Uterus (tissue), 4 donors: ENCODE data around the gene NXF1. TPM values are rescaled to one million over a fixed set of nuclear protein-coding genes. Genes with fewer than 3 reads are reported as not detected.

Source experiments
- DNase-seq, 2 donors: peaks; one replicate each; pipeline ENCODE4 v3.0.0-alpha.2; 2019 to 2020
- H3K27ac ChIP-seq, 2 donors: fragments of 200-600 bp; sonication (generic); 1 replicate in 1 of 2; 2 replicates in 1 of 2; pipeline ENCODE4 v1.5.1; 2016 to 2018
- H3K27me3 ChIP-seq, 2 donors: fragments of 200-600 bp; sonication (generic); one replicate each; pipeline ENCODE4 v1.5.1; 2018 to 2019; ENCODE audit warnings: control low read depth in 1 of 2
- H3K36me3 ChIP-seq, 2 donors: fragments of 200-600 bp; sonication (generic); one replicate each; pipeline ENCODE4 v1.5.1; 2019; ENCODE audit warnings: control low read depth in 1 of 2
- H3K4me1 ChIP-seq, 2 donors: fragments of 200-600 bp; sonication (generic); one replicate each; pipeline ENCODE4 v1.5.1; 2018 to 2019; ENCODE audit warnings: control low read depth in 1 of 2
- H3K4me3 ChIP-seq, 2 donors: fragments of 200-600 bp; sonication (generic); 1 replicate in 1 of 2; 2 replicates in 1 of 2; pipeline ENCODE4 v1.5.1; 2018 to 2019; ENCODE audit warnings: mild to moderate bottlenecking in 1 of 2
- H3K9me3 ChIP-seq, 2 donors: fragments of 200-600 bp; sonication (generic); one replicate each; pipeline ENCODE4 v1.5.1; 2019; ENCODE audit warnings: control low read depth in 1 of 2
- POLR2A ChIP-seq, 2 donors: fragments of 450-650 bp; IDR thresholded peaks; one replicate each; pipeline ENCODE4 v1.6.1; 2016; ENCODE audit warnings: antibody characterized with exemption in 2 of 2, mild to moderate bottlenecking in 1 of 2, moderate library complexity in 1 of 2
- intact Hi-C: fragments of 100-400 bp; cut with DNase I; formaldehyde crosslinking; loops from one replicate; pipeline ENCODE4 v1.15.1; 2023; ENCODE audit warnings: low total_unique reads
- total RNA-seq, 4 donors: library from RNA; depleted of rRNA in 3 of 4; stranded (reverse); fragments of >200 nt in 3 of 4; gene quantifications; one replicate each; pipeline versions ENCODE4 v1.1.0 to v1.2.4, GENCODE V29; 2014 to 2023
- TF ChIP-seq, protein P1 (sequence below), 4 experiments: fragments of 200-600 bp in 2 of 4; fragments of 450-650 bp in 2 of 4; sonication (generic) in 2 of 4; IDR thresholded peaks; one replicate each; pipeline ENCODE4 v1.5.1; 2016 to 2019; ENCODE audit warnings: antibody characterized with exemption in 4 of 4, mild to moderate bottlenecking in 2 of 4, moderate library complexity in 1 of 4
- donor health status: DM: yes; HTN: yes; CAD: no.

The NXF1 gene
- total RNA-seq, 4 donors from 2014 or later = 41.0 to 96.2 (median 50.2) TPM

DNA sequence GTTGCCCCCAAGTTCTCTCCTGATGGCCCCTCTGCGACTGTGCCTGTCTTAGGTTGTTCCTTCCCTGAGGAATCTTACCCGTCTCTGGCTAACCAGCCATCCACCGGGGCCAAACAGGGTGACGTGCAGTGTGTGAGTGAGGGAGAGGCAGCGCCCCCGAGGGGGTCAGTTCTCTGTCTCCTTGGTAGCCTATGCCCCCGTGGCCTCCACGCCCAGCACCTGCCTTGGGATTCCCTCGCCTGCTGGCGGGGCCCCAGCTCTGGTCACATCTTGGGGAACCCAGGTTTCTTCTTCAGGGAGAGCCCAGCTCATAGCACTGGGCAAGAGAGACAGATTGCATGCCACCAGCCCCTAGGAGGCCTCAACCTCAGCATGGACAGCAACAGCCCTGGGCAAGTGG lies 5.8 kb downstream of the NXF1 start:
- Histone ChIP-seq H3K27ac (no peak overlapping the region), H3K27me3 (no peaks in the 10 kb centered on the region), H3K36me3 (no peaks in the 10 kb centered on the region), H3K9me3 (no peaks in the 10 kb centered on the region), H3K4me1 (peaks cover 0 to 4% of the 10 kb centered on the region in 2 donors), H3K4me3 (no peak overlapping the region)
- no peak for TF ChIP-seq POLR2A (IDR thresholded peaks at IDR 0.05)
- TF ChIP-seq, protein P1, sequence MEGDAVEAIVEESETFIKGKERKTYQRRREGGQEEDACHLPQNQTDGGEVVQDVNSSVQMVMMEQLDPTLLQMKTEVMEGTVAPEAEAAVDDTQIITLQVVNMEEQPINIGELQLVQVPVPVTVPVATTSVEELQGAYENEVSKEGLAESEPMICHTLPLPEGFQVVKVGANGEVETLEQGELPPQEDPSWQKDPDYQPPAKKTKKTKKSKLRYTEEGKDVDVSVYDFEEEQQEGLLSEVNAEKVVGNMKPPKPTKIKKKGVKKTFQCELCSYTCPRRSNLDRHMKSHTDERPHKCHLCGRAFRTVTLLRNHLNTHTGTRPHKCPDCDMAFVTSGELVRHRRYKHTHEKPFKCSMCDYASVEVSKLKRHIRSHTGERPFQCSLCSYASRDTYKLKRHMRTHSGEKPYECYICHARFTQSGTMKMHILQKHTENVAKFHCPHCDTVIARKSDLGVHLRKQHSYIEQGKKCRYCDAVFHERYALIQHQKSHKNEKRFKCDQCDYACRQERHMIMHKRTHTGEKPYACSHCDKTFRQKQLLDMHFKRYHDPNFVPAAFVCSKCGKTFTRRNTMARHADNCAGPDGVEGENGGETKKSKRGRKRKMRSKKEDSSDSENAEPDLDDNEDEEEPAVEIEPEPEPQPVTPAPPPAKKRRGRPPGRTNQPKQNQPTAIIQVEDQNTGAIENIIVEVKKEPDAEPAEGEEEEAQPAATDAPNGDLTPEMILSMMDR (IDR thresholded peaks at IDR 0.05) = no peak
- intact Hi-C loops = no loop called here
- DNase-seq = no peak

DNA sequence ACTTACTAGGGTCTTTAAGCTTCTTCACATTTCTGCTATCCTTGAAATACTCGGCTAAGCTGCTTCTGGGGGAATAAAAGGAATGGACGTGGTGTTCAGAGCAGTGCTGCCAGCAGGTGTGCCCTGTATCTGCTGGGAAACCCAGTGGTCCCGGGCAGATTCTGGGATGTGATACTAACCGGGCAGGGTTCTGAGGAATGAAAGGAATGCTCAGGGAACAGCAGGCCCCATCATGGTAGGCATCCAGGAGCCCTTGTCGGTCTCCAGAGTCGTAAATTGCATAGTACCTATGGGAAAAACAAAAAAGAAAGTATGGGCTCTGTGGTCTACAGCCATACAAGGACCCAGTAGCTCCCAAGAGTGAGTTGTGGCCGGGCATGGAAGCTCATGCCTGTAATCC lies 9.0 kb downstream of the NXF1 start:
- no peak for DNase-seq
- Histone ChIP-seq H3K9me3 (no peaks in the 10 kb centered on the region), H3K4me1 (peaks cover 0 to 5% of the 10 kb centered on the region in 2 donors), H3K36me3 (no peaks in the 10 kb centered on the region), H3K4me3 (no peak overlapping the region), H3K27ac (no peak overlapping the region), H3K27me3 (no peaks in the 10 kb centered on the region)
- intact Hi-C loops = no loop called here
- TF ChIP-seq, protein P1 (IDR thresholded peaks at IDR 0.05) = no peak
- TF ChIP-seq POLR2A (IDR thresholded peaks at IDR 0.05) = no peak

DNA sequence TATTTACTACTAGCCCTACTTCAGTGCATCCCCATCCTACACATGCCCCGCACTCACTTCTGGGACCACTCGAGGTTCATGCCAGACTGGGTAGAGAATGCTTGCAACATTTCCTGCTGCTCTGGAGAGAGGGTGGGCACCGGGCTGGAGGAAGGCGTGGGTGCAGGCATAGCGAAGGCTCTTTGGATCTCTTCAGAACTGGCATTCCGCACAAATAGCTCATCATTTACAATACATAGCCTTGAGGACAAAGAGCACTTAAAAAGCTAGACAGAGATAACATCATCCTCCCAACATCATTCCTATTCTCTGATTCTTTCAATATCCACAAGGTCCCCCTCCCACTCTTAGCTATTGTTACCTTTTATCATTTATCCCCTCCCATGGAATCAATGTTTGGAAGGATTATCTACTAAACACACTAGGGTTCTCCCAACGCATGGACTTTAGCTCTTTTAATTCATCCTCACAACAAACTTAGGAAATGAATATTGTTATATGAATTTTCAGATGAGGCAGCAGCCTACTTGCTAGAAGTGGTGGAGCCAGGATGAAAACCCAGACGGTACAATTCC lies 11.0 kb downstream of the NXF1 start:
- Histone ChIP-seq H3K4me3 (no peak overlapping the region), H3K36me3 (no peaks in the 10 kb centered on the region), H3K27me3 (no peaks in the 10 kb centered on the region), H3K27ac (no peak overlapping the region), H3K4me1 (peaks cover 0 to 5% of the 10 kb centered on the region in 2 donors), H3K9me3 (no peaks in the 10 kb centered on the region)
- TF ChIP-seq, protein P1 (IDR thresholded peaks at IDR 0.05) = no peak
- TF ChIP-seq POLR2A (IDR thresholded peaks at IDR 0.05) = no peak
- no peak for DNase-seq
- intact Hi-C loops = no loop called here

DNA sequence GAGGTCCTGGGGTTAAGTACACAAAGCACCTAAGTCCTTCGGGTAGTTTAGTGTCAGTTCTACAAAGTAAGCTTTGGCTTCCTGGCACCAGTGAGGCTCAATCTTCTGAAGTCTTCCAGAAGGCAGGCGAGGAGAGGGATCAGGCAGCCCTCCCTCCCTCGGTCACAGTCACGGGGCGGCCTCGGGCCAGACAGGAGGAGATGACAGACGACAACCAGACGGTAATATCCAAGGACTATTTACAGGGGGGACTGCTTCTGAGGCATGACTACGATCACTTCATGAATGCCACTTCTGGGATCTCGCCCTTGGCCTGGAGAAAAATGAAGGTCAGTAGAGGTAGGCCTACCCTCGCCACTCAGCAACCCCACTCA lies 13.1 kb downstream of the NXF1 start:
- no peaks in the 10 kb centered on the region for H3K9me3 ChIP-seq
- peak overlapping the region; percentile 76 to 85 for H3K27ac ChIP-seq
- no peaks in the 10 kb centered on the region for H3K36me3 ChIP-seq
- DNase-seq = peak in 1 of 2 donors; percentile 43
- intact Hi-C loops = no loop called here
- H3K4me3 ChIP-seq = peak overlapping the region; percentile 69 to 72
- TF ChIP-seq POLR2A (IDR thresholded peaks at IDR 0.05) = no peak
- TF ChIP-seq, protein P1 (IDR thresholded peaks at IDR 0.05) = no peak
- H3K27me3 ChIP-seq = no peaks in the 10 kb centered on the region
- peaks cover 0 to 5% of the 10 kb centered on the region in 2 donors for H3K4me1 ChIP-seq

DNA sequence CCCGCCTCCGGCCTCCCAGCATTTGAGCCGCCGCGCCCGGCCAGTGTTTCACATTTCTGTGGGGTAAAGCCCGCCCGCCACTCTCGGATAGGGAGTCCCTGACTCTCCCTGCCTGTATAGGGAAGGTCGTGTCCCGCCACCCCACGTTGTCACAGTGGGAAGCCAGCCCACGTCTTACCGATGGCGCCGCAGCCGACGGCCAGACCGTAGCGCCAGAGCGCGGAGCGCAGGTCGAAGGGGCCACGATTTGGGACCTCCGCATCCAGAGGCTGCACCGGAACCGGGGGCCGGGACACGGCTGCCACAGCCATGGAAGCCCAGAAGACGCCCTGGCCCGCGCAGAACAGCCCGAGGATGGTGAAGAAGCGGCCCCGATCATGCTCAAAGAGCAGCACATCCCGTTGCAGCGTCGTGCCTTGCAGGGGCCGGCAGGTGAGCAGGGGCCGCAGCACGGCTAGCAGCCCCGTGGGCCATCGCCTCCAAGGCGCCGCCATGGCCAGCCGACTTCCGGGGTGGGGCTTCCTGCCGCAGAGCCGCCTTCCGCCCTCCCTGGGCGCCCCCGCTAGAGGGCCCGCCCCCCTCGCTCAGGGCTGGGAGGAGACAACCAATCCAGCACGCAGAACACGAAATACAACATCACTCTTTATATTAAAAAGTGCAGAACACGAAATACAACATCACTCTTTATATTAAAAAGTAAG lies 13.6 kb downstream of the NXF1 start, which contains the start of gene TMEM223:
Gene TMEM223 (minus strand): TSS at position 506 of the 701 bp plus-strand sequence. CDS start 12 bp downstream, at position 494.
- Histone ChIP-seq H3K4me3 (peak within 1 kb of the TSS; percentile 69 to 72), H3K4me1 (peaks cover 0 to 5% of the 10 kb centered on the region in 2 donors), H3K9me3 (no peaks in the 10 kb centered on the region), H3K36me3 (no peaks in the 10 kb centered on the region), H3K27ac (peak within 1 kb of the TSS; percentile 76 to 85), H3K27me3 (no peaks in the 10 kb centered on the region)
- intact Hi-C loops = no loop called here
- peak; percentile 82 to 87 for DNase-seq
- TF ChIP-seq POLR2A (IDR thresholded peaks at IDR 0.05) = peak; percentile 53 to 68
- TF ChIP-seq, protein P1 (IDR thresholded peaks at IDR 0.05) = peak in 3 of 4 experiments; percentile 7 to 41 (median 19)
